H9 (cell line): ENCODE measurements around the gene C11orf71. TPM values are rescaled to one million over a fixed set of nuclear protein-coding genes. Genes with fewer than 3 reads are reported as not detected.

ENCODE experiments used
- DNase-seq: peaks from one replicate; pipeline ENCODE4 v3.0.0-alpha.2; 2017
- H2AFZ ChIP-seq: one replicate; pipeline ENCODE4 v1.6.1; 2013; ENCODE audit warnings: mild to moderate bottlenecking, low read length, control low read depth, moderate library complexity
- H2AK5ac ChIP-seq: 2 replicates; pipeline ENCODE4 v1.6.1; 2013; ENCODE audit warnings: low read length, control low read depth, mixed read lengths; ENCODE audit not compliant: insufficient read length
- H2BK120ac ChIP-seq: one replicate; pipeline ENCODE4 v1.6.1; 2013; ENCODE audit warnings: low read depth, mild to moderate bottlenecking, low read length, control low read depth, inconsistent platforms; ENCODE audit not compliant: poor library complexity, severe bottlenecking
- H2BK12ac ChIP-seq: 2 replicates; pipeline ENCODE4 v1.6.1; 2013; ENCODE audit warnings: low read length, control low read depth, mixed read lengths, low read depth; ENCODE audit not compliant: insufficient read length
- H2BK15ac ChIP-seq: 2 replicates; pipeline ENCODE4 v1.6.1; 2013; ENCODE audit warnings: low read depth, low read length, control low read depth
- H2BK20ac ChIP-seq: one replicate; pipeline ENCODE4 v1.6.1; 2013; ENCODE audit warnings: low read depth, mild to moderate bottlenecking, low read length, control low read depth, inconsistent platforms; ENCODE audit not compliant: poor library complexity, severe bottlenecking
- H2BK5ac ChIP-seq: 2 replicates; pipeline ENCODE4 v1.6.1; 2013; ENCODE audit warnings: low read length, control low read depth, mixed read lengths; ENCODE audit not compliant: insufficient read length
- H3K14ac ChIP-seq: 2 replicates; pipeline ENCODE4 v1.6.1; 2013; ENCODE audit warnings: low read length, control low read depth; ENCODE audit not compliant: insufficient read depth
- H3K18ac ChIP-seq: 2 replicates; pipeline ENCODE4 v1.6.1; 2013; ENCODE audit warnings: low read depth, mild to moderate bottlenecking, mixed read lengths, low read length, control low read depth; ENCODE audit not compliant: insufficient read length
- H3K23ac ChIP-seq: 2 replicates; pipeline ENCODE4 v1.6.1; 2013; ENCODE audit warnings: low read length, control low read depth, mixed read lengths, low read depth; ENCODE audit not compliant: insufficient read length
- H3K23me2 ChIP-seq: 2 replicates; pipeline ENCODE4 v1.6.1; 2013; ENCODE audit warnings: low read depth, mild to moderate bottlenecking, mixed read lengths, low read length, control low read depth; ENCODE audit not compliant: insufficient read length, poor library complexity, severe bottlenecking
- H3K27ac ChIP-seq: 2 replicates; pipeline ENCODE4 v1.5.1; 2013; ENCODE audit warnings: low read length, control low read depth, mixed read lengths, low read depth; ENCODE audit not compliant: insufficient read length
- H3K27me3 ChIP-seq: 2 replicates; pipeline ENCODE4 v1.6.1; 2013; ENCODE audit warnings: low read length, control low read depth, inconsistent platforms; ENCODE audit not compliant: insufficient read depth
- H3K4ac ChIP-seq: 2 replicates; pipeline ENCODE4 v1.6.1; 2013; ENCODE audit warnings: low read depth, mild to moderate bottlenecking, control low read depth, inconsistent platforms, low read length, moderate library complexity
- H3K4me1 ChIP-seq: 2 replicates; pipeline ENCODE4 v1.6.1; 2013; ENCODE audit warnings: low read length, control low read depth, inconsistent platforms; ENCODE audit not compliant: insufficient read depth
- H3K4me2 ChIP-seq: 2 replicates; pipeline ENCODE4 v1.6.1; 2013; ENCODE audit warnings: low read length, control low read depth, mixed read lengths; ENCODE audit not compliant: insufficient read length, insufficient read depth
- H3K56ac ChIP-seq: 2 replicates; pipeline ENCODE4 v1.6.1; 2013; ENCODE audit warnings: low read depth, mild to moderate bottlenecking, mixed read lengths, low read length, control low read depth; ENCODE audit not compliant: insufficient read length
- H3K79me1 ChIP-seq: 2 replicates; pipeline ENCODE4 v1.6.1; 2013; ENCODE audit warnings: low read depth, mild to moderate bottlenecking, moderate library complexity, low read length, control low read depth, inconsistent platforms; ENCODE audit not compliant: insufficient read depth, poor library complexity, severe bottlenecking
- H3K79me2 ChIP-seq: 2 replicates; pipeline ENCODE4 v1.6.1; 2013; ENCODE audit warnings: low read length, control low read depth, inconsistent platforms; ENCODE audit not compliant: insufficient read depth
- H3K9ac ChIP-seq: 2 replicates; pipeline ENCODE4 v1.6.1; 2013; ENCODE audit warnings: low read length, control low read depth, mixed read lengths; ENCODE audit not compliant: insufficient read length; ENCODE audit errors: extremely low read depth
- H3K9me3 ChIP-seq: one replicate; pipeline ENCODE4 v1.6.1; 2013; ENCODE audit warnings: low read depth, low read length, inconsistent platforms; ENCODE audit not compliant: control insufficient read depth
- H3T11ph ChIP-seq: one replicate; pipeline ENCODE4 v1.6.1; 2013; ENCODE audit warnings: mild to moderate bottlenecking, low read length, control low read depth, inconsistent platforms
- H4K20me1 ChIP-seq: one replicate; pipeline ENCODE4 v1.6.1; 2013; ENCODE audit not compliant: control insufficient read depth, insufficient read length, insufficient read depth
- H4K5ac ChIP-seq: 2 replicates; pipeline ENCODE4 v1.6.1; 2013; ENCODE audit warnings: low read depth, mild to moderate bottlenecking, mixed read lengths, low read length, control low read depth; ENCODE audit not compliant: insufficient read length
- H4K8ac ChIP-seq: replicated peaks from 2 replicates; pipeline ENCODE4 v1.6.1; 2013; ENCODE audit warnings: low read length, control low read depth, mixed read lengths, low read depth; ENCODE audit not compliant: insufficient read length
- H4K91ac ChIP-seq: 2 replicates; pipeline ENCODE4 v1.6.1; 2013; ENCODE audit warnings: low read depth, mild to moderate bottlenecking, moderate library complexity, mixed read lengths, low read length, control low read depth; ENCODE audit not compliant: insufficient read length
- H3K27ac Mint-ChIP-seq, 3 experiments: 2 replicates in 2 of 3; 3 replicates in 1 of 3; pipeline ENCODE4 v1.8.0; 2020 to 2021; ENCODE audit warnings: mixed read lengths in 3 of 3, mild to moderate bottlenecking in 1 of 3, moderate library complexity in 1 of 3
- H3K27me3 Mint-ChIP-seq: 2 replicates; pipeline ENCODE4 v1.8.0; 2021; ENCODE audit warnings: low read depth, mild to moderate bottlenecking, moderate library complexity, mixed read lengths
- H3K36me3 Mint-ChIP-seq, 3 experiments: 2 replicates in 2 of 3; 3 replicates in 1 of 3; pipeline ENCODE4 v1.8.0; 2020 to 2021; ENCODE audit warnings: low read depth in 3 of 3, mixed read lengths in 3 of 3; ENCODE audit not compliant: insufficient read depth in 1 of 3
- H3K4me1 Mint-ChIP-seq, 2 experiments: 2 replicates each; pipeline ENCODE4 v1.8.0; 2020; ENCODE audit warnings: mixed read lengths in 2 of 2
- H3K4me3 Mint-ChIP-seq, 2 experiments: 2 replicates in 1 of 2; 3 replicates in 1 of 2; pipeline ENCODE4 v1.8.0; 2020 to 2021; ENCODE audit warnings: mild to moderate bottlenecking in 2 of 2, mixed read lengths in 2 of 2, moderate library complexity in 1 of 2
- H3K9me3 Mint-ChIP-seq, 2 experiments: 2 replicates in 1 of 2; 3 replicates in 1 of 2; pipeline ENCODE4 v1.8.0; 2020; ENCODE audit warnings: mild to moderate bottlenecking in 2 of 2, mixed read lengths in 2 of 2, moderate library complexity in 1 of 2
- CTCF ChIP-seq: fragments of 200-600 bp; sonication (generic); conservative IDR thresholded peaks from 3 replicates; pipeline ENCODE4 v1.8.0; 2021; ENCODE audit warnings: antibody characterized with exemption, mild to moderate bottlenecking
- WGBS: extraction: QIAGEN DNeasy Blood & Tissue Kit; methylation state at CpG from one replicate; pipeline ENCODE4 v1.1.7; 2013; ENCODE audit warnings: missing lambda C conversion rate, low lambda C conversion rate, mixed read lengths; ENCODE audit not compliant: insufficient read length; ENCODE audit errors: extremely low coverage; 5-methylcytosine and 5-hydroxymethylcytosine counted together
- total RNA-seq: library from RNA; stranded (reverse); gene quantifications from 2 replicates; pipeline ENCODE4 v1.2.1, GENCODE V29; 2021

The C11orf71 gene
- total RNA-seq, 1 experiment from 2014 or later = 3.5 TPM

GRCh38 chr11:114362326-114362725, 38.0 kb downstream of the C11orf71 start:
- Histone ChIP-seq H2BK15ac (no peak overlapping the region), H2BK20ac (no peak overlapping the region), H3K4me1 (no peaks in the 10 kb centered on the region; the same call in 1 of the 2 replicates), H3K4me2 (no peak overlapping the region), H3K9me3 (no peaks in the 10 kb centered on the region), H4K8ac (no peak overlapping the region), H2BK5ac (no peak overlapping the region), H3K27me3 (no peaks in the 10 kb centered on the region), H4K91ac (no peak overlapping the region), H4K20me1 (no peaks in the 10 kb centered on the region), H3K18ac (no peak overlapping the region), H3K79me2 (no peaks in the 10 kb centered on the region), H3K56ac (no peak overlapping the region), H3K9ac (no peak overlapping the region), H2AFZ (no peak overlapping the region), H2BK12ac (no peak overlapping the region), H2AK5ac (no peak overlapping the region), H3K27ac (no peak overlapping the region), H3K4ac (no peak overlapping the region), H3K79me1 (no peaks in the 10 kb centered on the region), H3K23me2 (no peaks in the 10 kb centered on the region), H2BK120ac (no peak overlapping the region), H3T11ph (no peak overlapping the region), H4K5ac (no peak overlapping the region), H3K14ac (no peak overlapping the region), H3K23ac (no peak overlapping the region)
- no peaks in the 10 kb centered on the region for H3K27me3 Mint-ChIP-seq
- peaks cover 4 to 15% of the 10 kb centered on the region in 2 experiments for H3K4me1 Mint-ChIP-seq
- H3K9me3 Mint-ChIP-seq = no peaks in the 10 kb centered on the region
- TF ChIP-seq CTCF = no peak
- no peak overlapping the region for H3K27ac Mint-ChIP-seq
- H3K4me3 Mint-ChIP-seq = no peak overlapping the region
- WGBS = no CpG with 5 or more reads among the region's 4 CpGs
- DNase-seq = no peak
- no peaks in the 10 kb centered on the region for H3K36me3 Mint-ChIP-seq
